K562 (cell line): ENCODE data around the gene CELF4. TPM values are rescaled to one million over a fixed set of nuclear protein-coding genes. Genes with fewer than 3 reads are reported as not detected.

Experiments used
- ADNP ChIP-seq: fragments of 200-800 bp; sonication (Bioruptor generic); IDR thresholded peaks from 2 replicates; pipeline ENCODE4 v1.6.1; 2016; ENCODE audit warnings: missing genetic modification characterization, missing compliant biosample characterization
- ATF4 ChIP-seq: fragments of 450-650 bp; formaldehyde crosslinking; IDR thresholded peaks from 2 replicates; pipeline ENCODE4 v1.4.0; 2022; ENCODE audit warnings: mild to moderate bottlenecking, moderate library complexity
- BCLAF1 ChIP-seq, 2 experiments: fragments of 450-650 bp in 1 of 2; IDR thresholded peaks; 2 replicates each; pipeline ENCODE4 v1.6.1; 2011 to 2017; ENCODE audit warnings: low read depth in 2 of 2, antibody characterized with exemption in 1 of 2, borderline replicate concordance in 1 of 2, low read length in 1 of 2, mild to moderate bottlenecking in 1 of 2, mixed read lengths in 1 of 2; ENCODE audit not compliant: control insufficient read depth in 1 of 2
- ELK3 ChIP-seq: fragments of 450-650 bp; formaldehyde crosslinking; IDR thresholded peaks from 2 replicates; pipeline ENCODE4 v1.4.0; 2020; ENCODE audit warnings: mild to moderate bottlenecking
- HDGF ChIP-seq: fragments of 450-650 bp; IDR thresholded peaks from 2 replicates; pipeline ENCODE4 v1.6.1; 2016
- IRF2 ChIP-seq: sonication (generic); formaldehyde crosslinking; IDR thresholded peaks from 2 replicates; pipeline ENCODE4 v1.8.1; 2022; ENCODE audit warnings: mild to moderate bottlenecking, missing genetic modification reagents
- KDM2B ChIP-seq: fragments of 250-450 bp; sonication (Bioruptor Pico); IDR thresholded peaks from 2 replicates; pipeline ENCODE4 v1.8.0; 2021; ENCODE audit warnings: mild to moderate bottlenecking, moderate library complexity
- MAFK ChIP-seq: IDR thresholded peaks from 2 replicates; pipeline ENCODE4 v1.6.1; 2011; ENCODE audit warnings: low read length, improper control_type of control experiment
- PREB ChIP-seq: sonication (generic); formaldehyde crosslinking; IDR thresholded peaks from 2 replicates; pipeline ENCODE4 v1.8.1; 2023; ENCODE audit warnings: mild to moderate bottlenecking, missing genetic modification reagents
- SP1 ChIP-seq: sonication (generic); formaldehyde crosslinking; IDR thresholded peaks from 2 replicates; pipeline ENCODE4 v1.8.1; 2022; ENCODE audit warnings: mild to moderate bottlenecking, missing genetic modification reagents
- THAP7 ChIP-seq: fragments of 250-450 bp; sonication (Bioruptor Pico); IDR thresholded peaks from 2 replicates; pipeline ENCODE4 v1.5.0; 2021
- ZBTB9 ChIP-seq: fragments of 450-650 bp; formaldehyde crosslinking; IDR thresholded peaks from 2 replicates; pipeline ENCODE4 v1.4.0; 2020; ENCODE audit warnings: mild to moderate bottlenecking, moderate library complexity
- ZMIZ1 ChIP-seq, 2 experiments: fragments of 150-350 bp in 1 of 2; IDR thresholded peaks; 2 replicates each; pipeline ENCODE4 v1.6.1; 2012 to 2016; ENCODE audit warnings: low read depth in 2 of 2, low read length in 2 of 2, mild to moderate bottlenecking in 1 of 2, moderate library complexity in 1 of 2
- polyA plus RNA-seq, 8 experiments: library from polyadenylated mRNA; depleted of rRNA in 4 of 8; stranded (reverse) in 5 of 8; unstranded in 3 of 8; fragments of >200 nt; fragmentation: Nextera tagmentation in 2 of 8; fragmentation: Illumina TruSeq in 1 of 8; extraction: Ambion mirVana in 2 of 8; extraction: Trizol in 1 of 8; gene quantifications; 2 replicates each; pipeline versions ENCODE4 v1.2.1 to v1.2.3, GENCODE V29; 2011 to 2014; ENCODE audit warnings: inconsistent platforms in 1 of 8, missing spikeins in 1 of 8
- total RNA-seq, 7 experiments: library from RNA; depleted of rRNA in 6 of 7; stranded (reverse); fragments of >200 nt in 6 of 7; fragmentation: Illumina TruSeq in 2 of 7; extraction: Trizol in 2 of 7; gene quantifications; 2 replicates each; pipeline versions ENCODE4 v1.2.1 to v1.2.3, GENCODE V29; 2011 to 2021; ENCODE audit warnings: low replicate concordance in 1 of 7

CELF4 gene
- total and polyA plus RNA-seq, 9 of the 15 experiments (the other 6 are each of a cell fraction or from before 2014, with no cell fraction given) = 0.04 to 0.24 (median 0.07) TPM; not detected in 3

GRCh38 chr18:37270038-37270665 is 295.4 kb downstream of the CELF4 start (continued):
- TF ChIP-seq ZMIZ1 (IDR thresholded peaks at IDR 0.05; ENCODE audit: low read depth in 2 of 2, low read length in 2 of 2) (no peak), KDM2B (no peak), PREB (CRISPR knock-in tag) (no peak), HDGF (no peak), ZBTB9 (peak; percentile 91; the same call in 1 of the 2 replicates), SP1 (peak; percentile 72), BCLAF1 (IDR thresholded peaks at IDR 0.05; ENCODE audit: borderline replicate concordance in 1 of 2, control insufficient read depth in 1 of 2, low read depth in 2 of 2, low read length in 1 of 2) (no peak), ATF4 (0 out of 2 replicates have a peak, but pooled peaks have one; percentile 56), ADNP (tag) (no peak), THAP7 (CRISPR knock-in tag) (no peak), ELK3 (CRISPR knock-in tag) (no peak), MAFK (no peak), IRF2 (peak; percentile 98)
